Neuron (in vitro differentiated cells): ENCODE data around the gene FAM3B.

Experiments
- H2AFZ ChIP-seq: one replicate; pipeline ENCODE4 v1.6.1; 2013; ENCODE audit warnings: low read depth, mild to moderate bottlenecking, inconsistent platforms, low read length, moderate library complexity
- H3K27me3 ChIP-seq: one replicate; pipeline ENCODE4 v1.6.1; 2013; ENCODE audit warnings: low read length; ENCODE audit not compliant: insufficient read depth
- H3K36me3 ChIP-seq: one replicate; pipeline ENCODE4 v1.6.1; 2013; ENCODE audit warnings: low read length; ENCODE audit not compliant: insufficient read depth
- H3K4me1 ChIP-seq: one replicate; pipeline ENCODE4 v1.6.1; 2013; ENCODE audit warnings: low read length; ENCODE audit not compliant: insufficient read depth
- H3K4me3 ChIP-seq: 2 replicates; pipeline ENCODE4 v1.5.1; 2013; ENCODE audit warnings: mild to moderate bottlenecking, low read length, moderate library complexity
- H3K9me3 ChIP-seq: one replicate; pipeline ENCODE4 v1.6.1; 2013; ENCODE audit warnings: low read length

FAM3B gene

GRCh38 chr21:41370840-41371684 lies 54.5 kb downstream of the FAM3B start:
- no peak overlapping the region for H3K4me3 ChIP-seq
- H2AFZ ChIP-seq: no peak overlapping the region

GRCh38 chr21:41371685-41372030 lies 55.1 kb downstream of the FAM3B start:
- Histone ChIP-seq H2AFZ (no peak overlapping the region), H3K27me3 (peaks cover 8% of the 10 kb centered on the region), H3K36me3 (no peaks in the 10 kb centered on the region), H3K4me3 (no peak overlapping the region), H3K4me1 (no peaks in the 10 kb centered on the region), H3K9me3 (no peaks in the 10 kb centered on the region)

More at GRCh38 chr21:41370840-41371684, 54.5 kb downstream of the FAM3B start:
- Histone ChIP-seq H3K9me3 (no peaks in the 10 kb centered on the region), H3K36me3 (no peaks in the 10 kb centered on the region), H3K27me3 (peaks cover 8% of the 10 kb centered on the region), H3K4me1 (no peaks in the 10 kb centered on the region)

GRCh38 chr21:41373253-41373652 lies 56.7 kb downstream of the FAM3B start:
- Histone ChIP-seq H3K4me1 (no peaks in the 10 kb centered on the region), H3K27me3 (peaks cover 6% of the 10 kb centered on the region), H2AFZ (no peak overlapping the region), H3K36me3 (no peaks in the 10 kb centered on the region), H3K9me3 (no peaks in the 10 kb centered on the region), H3K4me3 (no peak overlapping the region)

- no peak overlapping the region for H2AFZ ChIP-seq
- H3K27me3 ChIP-seq: peaks cover 4% of the 10 kb centered on the region
- no peaks in the 10 kb centered on the region for H3K9me3 ChIP-seq
- no peaks in the 10 kb centered on the region for H3K4me1 ChIP-seq
- H3K36me3 ChIP-seq: no peaks in the 10 kb centered on the region
- no peak overlapping the region for H3K4me3 ChIP-seq
Observed at GRCh38 chr21:41373763-41374162, 57.2 kb downstream of the FAM3B start.

GRCh38 chr21:41374177-41374712 lies 57.6 kb downstream of the FAM3B start:
- Histone ChIP-seq H3K27me3 (peaks cover 3% of the 10 kb centered on the region), H3K4me1 (no peaks in the 10 kb centered on the region), H3K9me3 (no peaks in the 10 kb centered on the region), H3K4me3 (no peak overlapping the region), H3K36me3 (no peaks in the 10 kb centered on the region), H2AFZ (no peak overlapping the region)

- no peak overlapping the region for H2AFZ ChIP-seq
- no peaks in the 10 kb centered on the region for H3K4me1 ChIP-seq
- no peaks in the 10 kb centered on the region for H3K36me3 ChIP-seq
- no peaks in the 10 kb centered on the region for H3K9me3 ChIP-seq
- no peak overlapping the region for H3K4me3 ChIP-seq
- H3K27me3 ChIP-seq: no peaks in the 10 kb centered on the region
Observed at GRCh38 chr21:41374867-41375533, 58.4 kb downstream of the FAM3B start.

GRCh38 chr21:41375875-41376274 lies 59.3 kb downstream of the FAM3B start:
- Histone ChIP-seq H3K27me3 (no peaks in the 10 kb centered on the region), H3K4me3 (no peak overlapping the region), H2AFZ (no peak overlapping the region), H3K9me3 (no peaks in the 10 kb centered on the region), H3K4me1 (no peaks in the 10 kb centered on the region), H3K36me3 (no peaks in the 10 kb centered on the region)

- H3K4me3 ChIP-seq: no peak overlapping the region
- H2AFZ ChIP-seq: no peak overlapping the region
- no peaks in the 10 kb centered on the region for H3K36me3 ChIP-seq
- H3K4me1 ChIP-seq: no peaks in the 10 kb centered on the region
- H3K27me3 ChIP-seq: no peaks in the 10 kb centered on the region
- H3K9me3 ChIP-seq: no peaks in the 10 kb centered on the region
Observed at GRCh38 chr21:41377715-41378114, 61.1 kb downstream of the FAM3B start.

GRCh38 chr21:41378849-41379248 lies 62.2 kb downstream of the FAM3B start:
- no peaks in the 10 kb centered on the region for H3K9me3 ChIP-seq
- H3K4me1 ChIP-seq: no peaks in the 10 kb centered on the region
- H3K36me3 ChIP-seq: no peaks in the 10 kb centered on the region
- H3K4me3 ChIP-seq: no peak overlapping the region
- H2AFZ ChIP-seq: no peak overlapping the region
- no peaks in the 10 kb centered on the region for H3K27me3 ChIP-seq

GRCh38 chr21:41379901-41380300 lies 63.3 kb downstream of the FAM3B start:
- Histone ChIP-seq H2AFZ (no peak overlapping the region), H3K27me3 (no peaks in the 10 kb centered on the region), H3K9me3 (no peaks in the 10 kb centered on the region), H3K4me1 (no peaks in the 10 kb centered on the region), H3K4me3 (no peak overlapping the region), H3K36me3 (no peaks in the 10 kb centered on the region)

- Histone ChIP-seq H3K36me3 (no peaks in the 10 kb centered on the region), H3K4me3 (no peak overlapping the region), H2AFZ (no peak overlapping the region), H3K27me3 (no peaks in the 10 kb centered on the region), H3K4me1 (no peaks in the 10 kb centered on the region), H3K9me3 (no peaks in the 10 kb centered on the region)
Observed at GRCh38 chr21:41381731-41382130, 65.1 kb downstream of the FAM3B start.

- Histone ChIP-seq H3K9me3 (no peaks in the 10 kb centered on the region), H2AFZ (no peak overlapping the region), H3K4me1 (no peaks in the 10 kb centered on the region), H3K36me3 (no peaks in the 10 kb centered on the region), H3K27me3 (no peaks in the 10 kb centered on the region), H3K4me3 (no peak overlapping the region)
Observed at GRCh38 chr21:41387042-41387819, 70.6 kb downstream of the FAM3B start.

GRCh38 chr21:41387824-41388223 lies 71.2 kb downstream of the FAM3B start:
- no peaks in the 10 kb centered on the region for H3K9me3 ChIP-seq
- H3K27me3 ChIP-seq: no peaks in the 10 kb centered on the region
- no peaks in the 10 kb centered on the region for H3K4me1 ChIP-seq
- H3K36me3 ChIP-seq: no peaks in the 10 kb centered on the region
- no peak overlapping the region for H2AFZ ChIP-seq
- no peak overlapping the region for H3K4me3 ChIP-seq
